Osteoblast (primary cell): ENCODE data around the gene HLF. TPM values are rescaled to one million over a fixed set of nuclear protein-coding genes. Genes with fewer than 3 reads are reported as not detected.

Experiments
- DNase-seq: peaks from one replicate; pipeline ENCODE4 v3.0.0; 2011; ENCODE audit warnings: low spot score, mixed read lengths; ENCODE audit not compliant: insufficient read length; ENCODE audit errors: missing footprints
- H2AFZ ChIP-seq: 2 replicates; pipeline ENCODE4 v1.6.0; 2011; ENCODE audit warnings: mild to moderate bottlenecking, low read length
- H3K27ac ChIP-seq: 2 replicates; pipeline ENCODE4 v1.5.1; 2011; ENCODE audit warnings: mild to moderate bottlenecking, low read depth, low read length, moderate library complexity
- H3K27me3 ChIP-seq: 2 replicates; pipeline ENCODE4 v1.6.0; 2012; ENCODE audit warnings: mild to moderate bottlenecking, control low read depth, inconsistent platforms, low read length, moderate library complexity; ENCODE audit not compliant: insufficient read depth
- H3K36me3 ChIP-seq: 2 replicates; pipeline ENCODE4 v1.5.1; 2011; ENCODE audit warnings: mild to moderate bottlenecking, low read length, control low read depth, moderate library complexity; ENCODE audit not compliant: insufficient read depth
- H3K4me1 ChIP-seq: 2 replicates; pipeline ENCODE4 v1.5.1; 2011; ENCODE audit warnings: mild to moderate bottlenecking, low read length, control low read depth, moderate library complexity; ENCODE audit not compliant: insufficient read depth
- H3K4me2 ChIP-seq: 2 replicates; pipeline ENCODE4 v1.6.0; 2011; ENCODE audit warnings: mild to moderate bottlenecking, low read length; ENCODE audit not compliant: insufficient read depth
- H3K4me3 ChIP-seq: fragments of 200-600 bp; sonication (generic); 3 replicates; pipeline ENCODE4 v1.5.1; 2012; ENCODE audit warnings: mild to moderate bottlenecking, low read length, inconsistent platforms; ENCODE audit not compliant: insufficient read depth
- H3K79me2 ChIP-seq: 2 replicates; pipeline ENCODE4 v1.6.0; 2012; ENCODE audit warnings: mild to moderate bottlenecking, low read length, control low read depth, inconsistent platforms; ENCODE audit not compliant: insufficient read depth
- H3K9me3 ChIP-seq: 2 replicates; pipeline ENCODE4 v1.5.1; 2011; ENCODE audit warnings: low read depth, low read length, control low read depth
- H4K20me1 ChIP-seq: 2 replicates; pipeline ENCODE4 v1.6.0; 2012; ENCODE audit warnings: mild to moderate bottlenecking, low read length, control low read depth; ENCODE audit not compliant: insufficient read depth
- total RNA-seq: library from RNA; depleted of rRNA; stranded (reverse); fragments of >200 nt; gene quantifications from 2 replicates; pipeline ENCODE4 v1.2.3, GENCODE V29; 2012
- TF ChIP-seq, protein P1 (sequence below): IDR thresholded peaks from 2 replicates; pipeline ENCODE4 v1.5.1; 2011; ENCODE audit warnings: mild to moderate bottlenecking, low read depth, low read length, moderate library complexity; ENCODE audit errors: extremely low read depth

Gene HLF
- total RNA-seq, 1 donor = under 0.01 TPM

DNA sequence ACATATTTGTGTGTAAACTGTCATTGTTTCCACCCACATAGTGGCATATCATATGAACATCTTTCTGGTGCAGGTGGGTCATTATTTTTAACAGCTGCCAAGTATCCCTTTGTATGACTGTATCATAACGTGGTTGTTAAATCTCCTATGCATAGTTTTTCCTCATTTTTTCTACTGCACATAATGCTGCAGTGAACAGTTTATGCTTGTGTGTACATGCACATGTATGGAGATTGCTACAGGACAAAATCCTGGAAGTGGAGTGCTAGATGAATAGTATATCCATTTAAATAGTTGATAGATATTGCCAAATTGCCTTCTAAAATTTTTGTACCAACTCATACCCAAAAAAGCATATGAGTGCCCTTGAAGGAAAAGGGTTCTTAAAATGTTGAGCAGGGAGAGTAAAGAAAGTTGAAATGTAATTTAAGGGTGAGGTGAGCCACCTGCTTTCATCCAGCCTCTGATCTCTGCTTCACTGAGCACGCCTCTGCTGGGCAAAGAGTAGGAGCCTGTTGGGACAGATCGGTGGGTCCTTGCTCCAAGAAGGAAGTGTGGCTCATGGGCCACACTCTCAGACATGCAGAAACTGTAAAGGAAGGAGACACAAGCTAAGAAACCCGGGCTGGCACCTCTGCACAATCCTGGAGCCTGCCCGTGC is 55.3 kb downstream of the HLF start:
- Histone ChIP-seq H3K4me2 (no peak overlapping the region), H3K27ac (no peak overlapping the region), H3K36me3 (no peaks in the 10 kb centered on the region), H3K27me3 (no peaks in the 10 kb centered on the region), H3K79me2 (no peaks in the 10 kb centered on the region), H3K4me1 (no peaks in the 10 kb centered on the region), H4K20me1 (no peaks in the 10 kb centered on the region), H2AFZ (no peak overlapping the region), H3K9me3 (no peaks in the 10 kb centered on the region), H3K4me3 (no peak overlapping the region)
- peak; percentile 45 for DNase-seq
- TF ChIP-seq, protein P1, sequence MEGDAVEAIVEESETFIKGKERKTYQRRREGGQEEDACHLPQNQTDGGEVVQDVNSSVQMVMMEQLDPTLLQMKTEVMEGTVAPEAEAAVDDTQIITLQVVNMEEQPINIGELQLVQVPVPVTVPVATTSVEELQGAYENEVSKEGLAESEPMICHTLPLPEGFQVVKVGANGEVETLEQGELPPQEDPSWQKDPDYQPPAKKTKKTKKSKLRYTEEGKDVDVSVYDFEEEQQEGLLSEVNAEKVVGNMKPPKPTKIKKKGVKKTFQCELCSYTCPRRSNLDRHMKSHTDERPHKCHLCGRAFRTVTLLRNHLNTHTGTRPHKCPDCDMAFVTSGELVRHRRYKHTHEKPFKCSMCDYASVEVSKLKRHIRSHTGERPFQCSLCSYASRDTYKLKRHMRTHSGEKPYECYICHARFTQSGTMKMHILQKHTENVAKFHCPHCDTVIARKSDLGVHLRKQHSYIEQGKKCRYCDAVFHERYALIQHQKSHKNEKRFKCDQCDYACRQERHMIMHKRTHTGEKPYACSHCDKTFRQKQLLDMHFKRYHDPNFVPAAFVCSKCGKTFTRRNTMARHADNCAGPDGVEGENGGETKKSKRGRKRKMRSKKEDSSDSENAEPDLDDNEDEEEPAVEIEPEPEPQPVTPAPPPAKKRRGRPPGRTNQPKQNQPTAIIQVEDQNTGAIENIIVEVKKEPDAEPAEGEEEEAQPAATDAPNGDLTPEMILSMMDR = no peak

GRCh38 chr17:55320594-55321426 is 56.0 kb downstream of the HLF start:
- no peak overlapping the region for H3K27ac ChIP-seq
- no peaks in the 10 kb centered on the region for H3K9me3 ChIP-seq
- no peak overlapping the region for H3K4me3 ChIP-seq
- no peaks in the 10 kb centered on the region for H3K36me3 ChIP-seq
- no peaks in the 10 kb centered on the region for H3K79me2 ChIP-seq
- H3K4me2 ChIP-seq = no peak overlapping the region
- TF ChIP-seq, protein P1 = no peak
- H2AFZ ChIP-seq = no peak overlapping the region
- H3K4me1 ChIP-seq = no peaks in the 10 kb centered on the region
- no peaks in the 10 kb centered on the region for H4K20me1 ChIP-seq
- no peaks in the 10 kb centered on the region for H3K27me3 ChIP-seq
- no peak for DNase-seq

- TF ChIP-seq, protein P1 = no peak
- H3K27me3 ChIP-seq = no peaks in the 10 kb centered on the region
- H3K36me3 ChIP-seq = no peaks in the 10 kb centered on the region
- no peaks in the 10 kb centered on the region for H3K79me2 ChIP-seq
- no peak overlapping the region for H3K4me3 ChIP-seq
- H4K20me1 ChIP-seq = no peaks in the 10 kb centered on the region
- no peak overlapping the region for H3K27ac ChIP-seq
- H3K4me2 ChIP-seq = no peak overlapping the region
- H2AFZ ChIP-seq = no peak overlapping the region
- no peaks in the 10 kb centered on the region for H3K4me1 ChIP-seq
- no peaks in the 10 kb centered on the region for H3K9me3 ChIP-seq
- no peak for DNase-seq
Measured at GRCh38 chr17:55321427-55322060, 56.8 kb downstream of the HLF start.

- TF ChIP-seq, protein P1 = no peak
- H3K27me3 ChIP-seq = no peaks in the 10 kb centered on the region
Measured at GRCh38 chr17:55322453-55322985, 57.8 kb downstream of the HLF start.

More at GRCh38 chr17:55322453-55322985, 57.8 kb downstream of the HLF start:
- Histone ChIP-seq H4K20me1 (no peaks in the 10 kb centered on the region), H3K36me3 (no peaks in the 10 kb centered on the region), H3K4me2 (no peak overlapping the region), H2AFZ (no peak overlapping the region), H3K4me1 (no peaks in the 10 kb centered on the region), H3K4me3 (no peak overlapping the region), H3K79me2 (no peaks in the 10 kb centered on the region), H3K27ac (no peak overlapping the region), H3K9me3 (no peaks in the 10 kb centered on the region)
- no peak for DNase-seq
